GM12891 (cell line): Measurements from ENCODE around the gene CCDC33.
A peak's percentile ranks its signal among the peaks of the same experiment; 100 is the strongest.

Experiments
- DNase-seq: peaks from one replicate; pipeline ENCODE4 v3.0.0; 2011; ENCODE audit warnings: low spot score; ENCODE audit not compliant: insufficient read length
- FAIRE-seq: peaks from 2 replicates; lab custom pipeline; 2011; peaks lifted over from hg19 to GRCh38; lab: Jason Lieb, UNC
- PAX5 ChIP-seq: IDR thresholded peaks from 2 replicates; pipeline ENCODE4 v1.6.1; 2011; ENCODE audit warnings: low read length, moderate library complexity, mild to moderate bottlenecking; ENCODE audit not compliant: insufficient read depth, severe bottlenecking
- POLR2A ChIP-seq: IDR thresholded peaks from 2 replicates; pipeline ENCODE4 v1.6.1; 2011; ENCODE audit warnings: low read depth, low read length, control low read depth
- POLR2AphosphoS5 ChIP-seq: IDR thresholded peaks from 2 replicates; pipeline ENCODE4 v1.6.1; 2011; ENCODE audit warnings: low read depth, low read length, control low read depth
- POU2F2 ChIP-seq: IDR thresholded peaks from 2 replicates; pipeline ENCODE4 v1.6.1; 2011; ENCODE audit warnings: low read depth, mild to moderate bottlenecking, control low read depth, low read length, moderate library complexity
- SPI1 ChIP-seq: IDR thresholded peaks from 2 replicates; pipeline ENCODE4 v1.6.1; 2011; ENCODE audit warnings: low read depth, low read length, control low read depth
- TAF1 ChIP-seq: IDR thresholded peaks from 2 replicates; pipeline ENCODE4 v1.6.1; 2011; ENCODE audit warnings: low read depth, low read length, control low read depth

CCDC33 gene

DNA sequence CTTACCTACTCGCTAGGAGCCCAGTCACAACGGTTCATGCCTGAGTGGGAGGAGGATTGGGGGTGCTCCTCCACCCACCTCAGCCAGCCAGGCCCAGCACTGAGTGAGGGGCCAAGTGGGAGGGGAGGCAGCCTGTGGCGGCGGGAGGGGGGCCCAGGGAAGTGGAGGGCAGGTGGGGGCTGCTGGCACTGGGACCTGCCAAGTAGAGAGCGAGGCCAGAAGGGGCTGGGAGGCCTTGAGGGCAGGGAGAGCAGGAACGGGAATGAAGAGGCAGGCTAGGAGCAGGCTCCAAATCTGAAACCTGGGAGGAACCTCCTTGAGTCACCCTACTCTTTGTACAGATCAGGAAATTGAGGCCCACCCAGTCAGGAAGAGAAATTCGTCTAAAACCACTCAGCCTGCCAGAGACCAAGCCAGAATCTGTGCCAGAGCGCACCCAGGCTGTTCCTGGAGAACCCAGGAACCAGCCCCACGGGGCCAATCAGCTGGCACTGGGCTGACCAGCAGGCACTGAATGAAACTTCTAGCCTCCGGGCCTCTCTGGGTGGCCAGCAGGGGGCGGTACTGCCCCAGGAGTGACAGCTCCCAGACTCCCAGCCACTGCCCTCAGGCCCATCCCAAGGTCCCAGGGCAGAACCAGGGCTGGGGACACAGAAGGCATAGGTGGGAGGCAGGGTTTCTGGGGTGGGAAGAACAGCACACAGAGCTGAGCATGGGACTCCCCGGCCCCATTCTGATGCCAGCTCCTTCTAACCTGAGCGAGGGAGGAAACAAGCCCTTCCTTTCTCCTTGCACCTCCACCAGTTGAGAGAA, 146.1 kb downstream of the CCDC33 start:
- FAIRE-seq (peak; percentile 88), DNase-seq (peak; percentile 74)
- no peak for TF ChIP-seq POLR2A
- TF ChIP-seq PAX5, result no peak
- 0 out of 2 replicates have a peak, but pooled peaks have one; percentile 2 for TF ChIP-seq SPI1
- no peak for TF ChIP-seq POLR2AphosphoS5
- peak; percentile 59; the same call in 1 of the 2 replicates for TF ChIP-seq POU2F2
- TF ChIP-seq TAF1, result no peak

DNA sequence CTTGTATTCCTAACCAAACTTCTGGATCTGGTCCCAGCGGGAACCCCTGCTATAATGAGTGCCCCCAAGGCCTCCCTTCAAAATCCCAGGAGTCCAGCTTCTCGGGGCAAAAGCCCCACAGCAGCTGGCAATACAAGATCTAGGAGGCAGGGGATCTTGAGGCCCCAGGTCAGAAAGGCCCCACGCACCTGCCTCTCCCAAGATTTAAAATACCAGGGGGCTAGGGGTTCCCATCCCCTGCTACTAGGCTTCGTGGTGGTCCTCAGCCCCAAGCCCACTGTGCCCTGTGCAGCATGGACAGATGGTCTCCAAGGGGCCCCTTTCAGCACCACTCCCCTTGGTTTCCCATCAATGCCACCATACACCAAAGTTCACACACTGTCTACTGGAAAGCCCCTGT, 147.2 kb downstream of the CCDC33 start:
- DNase-seq (no peak), FAIRE-seq (no peak)
- TF ChIP-seq TAF1 (no peak), SPI1 (no peak)

DNA sequence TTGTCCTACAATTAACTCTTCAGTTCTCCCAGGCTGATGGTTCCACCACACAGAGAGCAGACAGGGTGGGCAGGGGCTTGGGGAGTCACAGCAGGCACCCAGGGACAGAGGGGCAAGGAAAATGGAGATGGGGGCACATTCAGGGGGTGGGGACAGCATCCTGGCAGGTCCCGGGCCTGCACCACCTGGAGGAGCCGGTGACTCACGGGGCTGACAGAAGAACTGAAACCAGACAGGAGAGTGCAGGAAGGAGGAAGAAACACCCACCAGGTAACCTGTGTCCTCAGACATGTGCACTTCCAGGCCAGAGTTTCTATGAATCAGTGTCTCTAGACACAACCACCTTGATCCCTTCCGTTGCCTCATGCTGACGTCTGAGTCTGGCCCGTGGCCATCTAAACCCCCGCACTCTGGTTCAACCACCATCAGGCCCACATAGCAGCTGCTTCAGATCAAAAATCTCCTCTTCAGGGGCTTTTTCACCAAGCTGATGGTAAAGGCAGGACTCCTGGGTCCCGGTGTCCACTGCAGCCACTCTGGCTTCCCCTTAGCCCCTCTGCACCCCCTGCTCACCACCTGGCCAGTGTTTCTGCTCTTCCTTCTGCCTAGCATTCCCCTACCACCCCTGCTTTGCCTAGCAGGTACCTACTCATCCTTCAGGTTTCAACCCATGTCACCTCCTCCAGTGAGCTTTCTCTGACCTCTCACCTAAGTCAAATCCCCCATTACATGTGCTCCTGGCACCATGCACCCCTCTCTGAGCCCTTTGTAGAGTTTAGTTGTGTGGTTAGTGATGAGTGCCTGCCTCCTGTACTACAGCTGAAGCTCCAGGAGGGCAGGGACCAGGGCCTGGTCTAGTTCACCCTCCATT, 147.8 kb downstream of the CCDC33 start:
- peak; percentile 74 for DNase-seq

DNA sequence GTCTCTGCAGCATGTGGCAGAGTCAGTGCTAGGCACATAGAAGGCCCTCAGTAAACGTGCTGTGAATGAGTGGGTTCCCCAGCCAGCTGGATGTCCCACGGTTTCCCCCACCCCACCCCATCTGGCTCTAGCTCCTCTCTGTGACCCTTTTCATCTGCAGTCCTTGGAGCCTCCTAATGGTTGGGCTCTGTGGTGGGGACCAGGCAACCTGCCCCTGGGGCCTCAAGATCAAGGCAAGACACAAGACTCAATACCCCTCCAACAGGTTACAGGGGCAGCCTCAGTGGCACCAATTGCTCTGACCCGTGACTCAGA, 148.4 kb downstream of the CCDC33 start:
- DNase-seq (no peak), FAIRE-seq (no peak)
- no peak for TF ChIP-seq TAF1
- TF ChIP-seq SPI1, result no peak
- TF ChIP-seq POLR2AphosphoS5, result no peak
- no peak for TF ChIP-seq PAX5
- TF ChIP-seq POU2F2, result no peak

More for the DNA sequence above, 147.8 kb downstream of the CCDC33 start:
- FAIRE-seq, result peak; percentile 98
- TF ChIP-seq POU2F2, result peak; percentile 91
- no peak for TF ChIP-seq PAX5
- TF ChIP-seq SPI1, result peak; percentile 93
- peak; percentile 79 for TF ChIP-seq POLR2AphosphoS5
- TF ChIP-seq TAF1, result 0 out of 2 replicates have a peak, but pooled peaks have one; percentile 45

DNA sequence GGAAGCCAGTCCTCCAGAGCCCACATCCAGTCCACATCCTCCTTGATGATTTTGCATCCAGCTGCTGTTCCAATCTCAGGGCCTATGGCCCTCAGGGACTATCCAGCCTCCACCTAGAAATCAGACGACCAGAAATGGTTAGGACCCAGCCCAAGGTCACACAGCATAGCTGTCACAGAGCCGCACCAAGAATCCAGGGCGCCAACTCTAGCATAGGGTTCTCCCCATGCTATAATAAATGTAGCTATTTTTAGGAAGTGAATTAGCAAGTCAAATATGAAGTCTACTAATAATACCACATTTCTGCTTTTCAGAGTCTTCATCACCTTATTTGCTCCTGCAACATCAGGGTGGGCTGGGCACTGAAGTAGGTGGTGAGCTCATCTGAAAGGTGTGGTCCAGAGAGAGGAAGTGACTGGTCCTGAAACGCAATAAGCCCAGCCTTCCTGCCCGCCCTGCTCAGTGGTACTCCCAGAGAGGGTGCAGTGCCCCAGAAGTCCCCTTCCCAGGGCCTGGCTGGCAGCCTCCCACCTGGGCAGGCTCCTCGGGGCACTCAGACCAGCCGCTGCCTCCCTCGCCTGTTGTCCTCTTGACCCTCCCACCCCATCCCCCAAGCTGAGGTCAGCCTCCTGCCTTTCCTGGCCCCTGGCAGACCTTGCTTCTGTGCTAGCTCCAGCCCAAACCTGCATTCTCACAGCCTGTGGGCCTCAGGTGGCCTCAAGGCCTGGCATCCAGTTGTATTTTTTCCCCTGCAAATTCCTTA, 148.9 kb downstream of the CCDC33 start:
- DNase-seq (peak; percentile 79), FAIRE-seq (no peak)
- no peak for TF ChIP-seq TAF1
- TF ChIP-seq POLR2AphosphoS5, result no peak
- TF ChIP-seq POLR2A, result no peak
- TF ChIP-seq PAX5, result no peak
- TF ChIP-seq POU2F2, result no peak; the same call in none of the 2 replicates
- peak; percentile 96 for TF ChIP-seq SPI1

DNA sequence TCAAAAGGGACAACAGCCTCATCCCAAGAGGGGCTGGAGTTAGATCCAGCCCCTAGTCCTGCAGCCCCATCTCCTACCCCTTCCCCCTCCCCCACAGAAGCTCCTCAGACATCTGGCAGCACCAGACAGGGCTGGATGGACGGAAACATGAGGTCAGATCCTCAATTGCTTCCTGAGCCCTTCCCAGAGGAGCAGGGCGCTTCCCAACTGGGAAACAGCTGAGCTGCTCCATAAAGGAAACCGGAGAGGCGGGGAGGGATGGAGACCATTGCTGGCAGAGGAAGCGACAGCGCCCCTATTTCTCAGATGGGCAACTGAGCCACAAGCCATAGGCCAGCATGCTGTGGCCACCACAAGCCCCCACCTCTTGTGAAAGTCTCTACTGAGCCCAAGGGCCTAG, 149.6 kb downstream of the CCDC33 start:
- FAIRE-seq (no peak), DNase-seq (no peak)

More for the DNA sequence above, 149.6 kb downstream of the CCDC33 start:
- TF ChIP-seq PAX5 (no peak), POU2F2 (no peak), TAF1 (no peak), POLR2AphosphoS5 (no peak), POLR2A (no peak; the same call in 1 of the 2 replicates), SPI1 (no peak)
